Right ventricle myocardium superior (tissue), 1 donor: ENCODE data around the gene INHA. TPM values are rescaled to one million over a fixed set of nuclear protein-coding genes. Genes with fewer than 3 reads are reported as not detected.

Experiments used
- ATAC-seq: fragments of 200-7000 bp; cut with Tn5 transposase; one replicate; pipeline ENCODE4 v1.9.1; 2020; ENCODE audit warnings: mild to moderate bottlenecking; ENCODE audit not compliant: poor library complexity
- DNase-seq: peaks from one replicate; pipeline ENCODE4 v3.0.0-alpha.2; 2020
- intact Hi-C: fragments of 100-400 bp; cut with DNase I; formaldehyde crosslinking; loops from one replicate; pipeline ENCODE4 v1.11.2; 2022
- total RNA-seq: library from RNA; stranded (reverse); fragmentation: NEBNext Ultra II Directional; extraction: Animal tissue kit (Norgen Biotek cat#: 25700); gene quantifications from one replicate; pipeline ENCODE4 v1.2.1, GENCODE V29; 2021
- donor health status: DM: no; HTN: yes; CAD: no; lungs with severe emphysema.

The INHA gene
- total RNA-seq, 1 donor from 2014 or later, result 2.6 TPM

DNA sequence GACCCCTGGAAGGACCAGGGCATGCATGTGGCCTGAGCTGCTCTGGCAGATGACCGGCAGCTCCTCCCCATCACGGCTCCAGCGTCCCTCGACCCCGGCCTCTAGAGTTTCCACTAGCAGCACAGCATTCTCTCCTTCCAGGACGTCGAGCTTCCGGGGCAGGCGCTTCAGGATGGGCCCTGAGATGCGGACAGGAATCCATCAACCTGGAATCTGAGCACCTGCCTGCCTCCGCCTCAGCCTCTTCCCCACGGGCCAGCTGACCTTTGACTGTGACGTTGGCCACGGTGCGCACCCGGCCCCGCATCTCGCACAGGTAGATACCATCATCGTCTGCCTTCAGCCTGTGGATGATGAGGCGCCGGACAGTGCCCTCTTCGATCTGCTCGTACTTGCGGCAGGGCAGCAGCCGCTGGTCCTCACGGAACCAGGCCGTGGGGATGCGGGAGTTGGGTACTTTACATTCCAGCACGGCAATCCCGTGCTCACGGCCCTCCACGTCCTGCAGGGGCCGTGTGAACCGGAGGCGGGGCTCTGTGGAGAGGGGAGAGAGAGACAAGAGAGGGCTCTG lies 4.2 kb upstream of the INHA start:
- ATAC-seq, result no peak
- no peak for DNase-seq
- intact Hi-C loops, result no loop called here

DNA sequence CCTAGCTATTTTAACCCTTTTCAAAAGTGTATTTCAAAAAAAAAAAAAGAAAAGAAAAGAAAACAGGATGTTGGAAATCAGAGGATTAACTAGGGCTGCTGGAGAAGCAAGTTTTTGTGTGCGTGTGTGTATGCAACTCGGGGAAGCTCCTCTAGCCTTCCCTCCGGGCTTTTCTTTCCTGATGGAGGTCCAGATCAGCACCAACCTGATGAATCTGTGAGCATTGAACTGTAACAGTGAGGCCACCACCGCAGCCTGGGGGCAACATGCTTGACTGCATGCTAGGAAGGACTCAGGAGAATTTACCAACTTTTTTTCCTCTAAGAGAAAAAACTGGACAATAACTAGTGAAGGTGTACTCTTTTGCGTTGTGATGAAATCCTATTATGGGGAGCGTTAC lies 3.1 kb upstream of the INHA start:
- intact Hi-C loops, result no loop called here
- ATAC-seq, result no peak
- DNase-seq, result no peak

DNA sequence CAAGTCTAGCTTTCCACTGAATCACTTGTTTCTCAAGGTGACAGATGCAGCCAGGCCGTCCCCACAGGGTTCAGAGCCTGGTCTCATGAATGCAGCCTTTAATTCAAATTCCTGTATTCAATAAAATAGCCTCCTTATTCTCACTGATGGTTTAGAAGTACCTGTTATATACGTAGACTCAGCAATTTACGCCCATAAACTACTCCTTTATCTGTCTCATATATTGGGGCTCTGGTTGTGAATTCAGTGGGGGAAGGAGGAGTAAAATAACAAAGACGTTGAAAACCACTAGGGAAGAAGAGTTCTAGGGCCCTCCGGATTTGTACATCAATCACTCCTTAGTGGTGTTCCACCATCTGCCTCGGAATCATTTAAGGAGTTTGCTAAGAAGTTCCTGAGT lies 2.5 kb upstream of the INHA start:
- no peak for ATAC-seq
- intact Hi-C loops, result no loop called here

DNA sequence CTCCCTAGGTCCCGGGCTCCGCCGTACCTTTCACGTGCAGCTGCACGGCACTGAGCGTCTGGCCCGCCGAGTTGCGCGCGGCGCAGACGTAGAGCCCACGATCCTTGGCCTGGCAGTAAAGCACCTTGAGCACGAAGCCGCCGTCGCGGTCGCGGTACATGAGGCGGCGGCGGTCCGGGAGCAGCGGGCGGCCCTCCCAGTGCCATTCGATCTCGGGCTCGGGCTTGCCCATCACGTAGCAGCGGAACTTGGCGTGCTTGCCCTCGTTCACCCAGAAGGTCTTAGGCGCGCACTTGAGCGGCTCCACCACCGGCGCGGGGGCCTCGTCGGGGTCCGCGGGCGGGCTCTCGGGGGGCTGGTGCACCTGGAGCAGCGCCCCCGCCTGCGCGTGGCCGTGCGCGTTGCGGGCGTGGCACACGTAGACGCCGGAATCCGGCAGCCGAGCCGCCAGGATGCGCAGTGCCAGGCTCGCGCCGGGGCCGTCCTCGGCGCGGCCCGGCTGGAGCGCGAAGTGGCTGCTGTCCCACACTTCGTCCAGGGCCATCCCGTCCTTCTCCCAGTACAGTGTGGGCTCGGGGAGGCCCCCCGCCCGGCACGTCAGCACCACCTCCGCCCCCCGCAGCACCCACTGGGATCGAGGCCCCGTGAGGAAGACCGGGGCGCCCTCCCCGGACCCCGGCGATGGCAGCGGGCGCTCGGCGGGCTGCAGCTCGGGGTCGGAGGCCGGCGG lies 1.8 kb upstream of the INHA start:
- ATAC-seq (peak; percentile 36), DNase-seq (no peak)
- intact Hi-C loops, result no loop called here

More for the DNA sequence above, 2.5 kb upstream of the INHA start:
- no peak for DNase-seq

- intact Hi-C loops, result no loop called here
- DNase-seq, result no peak
- ATAC-seq, result peak; percentile 10
These were observed 1.2 kb upstream of the INHA start for GRCh38 chr2:219570924-219571310.

- intact Hi-C loops, result no loop called here
- peak; percentile 88 for DNase-seq
- ATAC-seq, result peak; percentile 86
These were observed 536 bp upstream of the INHA start, which contains the start of gene OBSL1 for GRCh38 chr2:219571311-219572236. Gene OBSL1, minus strand, starts transcription at chr2:219571539. Its CDS starts 307 bp downstream, at chr2:219571232.

DNA sequence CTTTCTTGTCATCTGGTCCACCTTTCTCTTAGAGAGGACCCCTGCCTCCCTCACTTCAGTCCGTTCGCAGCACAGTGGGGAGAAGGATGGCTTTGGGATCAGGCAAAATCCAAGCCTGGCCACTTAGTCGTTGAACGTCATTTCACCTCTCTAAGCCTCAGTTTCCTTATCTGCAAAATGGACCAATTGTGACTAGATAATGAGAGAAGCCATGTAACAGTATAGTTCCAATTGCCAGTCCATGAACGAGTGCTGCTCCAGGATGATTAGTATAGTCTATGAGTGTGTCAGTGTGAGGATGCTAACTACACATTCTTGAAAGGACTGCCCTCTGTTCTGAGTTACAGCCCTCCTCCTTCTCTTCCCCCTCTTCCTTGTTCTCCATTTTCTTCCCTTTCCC lies 1.1 kb downstream of the INHA start:
- DNase-seq (no peak), ATAC-seq (no peak)
- intact Hi-C loops, result no loop called here

- intact Hi-C loops, result no loop called here
- DNase-seq, result no peak
- ATAC-seq, result no peak
These were observed 2.6 kb downstream of the INHA start for GRCh38 chr2:219574484-219575311.

DNA sequence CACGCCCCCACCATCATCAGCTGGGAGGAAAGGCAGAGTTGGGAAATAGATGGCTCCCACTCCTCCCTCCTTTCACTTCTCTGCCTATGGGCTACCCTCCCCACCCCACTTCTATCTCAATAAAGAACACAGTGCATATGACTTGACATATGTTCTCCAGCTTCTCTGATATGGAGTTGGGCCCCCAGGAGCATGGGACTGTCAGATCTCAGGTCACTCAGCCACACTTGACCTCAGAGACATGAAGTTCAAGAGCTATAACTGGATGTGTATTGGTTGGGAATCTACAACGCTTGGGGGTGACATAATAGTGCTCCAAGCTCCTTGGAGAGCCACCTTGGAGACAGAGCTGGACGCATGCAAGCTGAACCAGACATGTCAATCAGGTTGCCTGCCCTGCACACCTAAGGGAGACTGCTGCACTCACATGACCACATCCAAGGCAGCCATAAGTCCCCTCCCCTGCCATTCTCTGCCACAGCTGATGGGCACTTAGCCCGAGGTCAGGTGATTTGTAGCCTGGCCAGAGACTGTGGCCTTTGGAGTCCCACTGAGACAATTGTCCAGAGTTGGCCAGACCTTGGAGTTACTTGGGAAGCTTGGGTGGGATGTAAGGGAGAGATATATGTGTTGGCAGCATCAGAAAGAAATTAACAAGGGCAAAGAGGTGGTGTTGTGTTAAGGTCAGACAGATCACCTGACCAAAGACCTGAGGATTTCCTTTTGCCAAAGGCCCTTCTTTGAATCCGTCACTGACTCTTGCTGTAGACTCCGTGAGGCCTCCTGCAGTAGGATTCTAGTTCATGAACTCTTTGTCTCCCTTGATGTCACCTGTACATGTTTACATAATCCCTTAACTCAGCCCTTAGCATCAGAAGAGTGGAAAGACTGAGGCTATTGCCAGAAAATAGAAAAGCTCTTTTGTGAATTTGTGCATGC lies 3.7 kb downstream of the INHA start:
- ATAC-seq (no peak), DNase-seq (no peak)
- intact Hi-C loops, result no loop called here

GRCh38 chr2:219576505-219577388 lies 4.6 kb downstream of the INHA start:
- DNase-seq (no peak), ATAC-seq (no peak)
- intact Hi-C loops, result no loop called here

DNA sequence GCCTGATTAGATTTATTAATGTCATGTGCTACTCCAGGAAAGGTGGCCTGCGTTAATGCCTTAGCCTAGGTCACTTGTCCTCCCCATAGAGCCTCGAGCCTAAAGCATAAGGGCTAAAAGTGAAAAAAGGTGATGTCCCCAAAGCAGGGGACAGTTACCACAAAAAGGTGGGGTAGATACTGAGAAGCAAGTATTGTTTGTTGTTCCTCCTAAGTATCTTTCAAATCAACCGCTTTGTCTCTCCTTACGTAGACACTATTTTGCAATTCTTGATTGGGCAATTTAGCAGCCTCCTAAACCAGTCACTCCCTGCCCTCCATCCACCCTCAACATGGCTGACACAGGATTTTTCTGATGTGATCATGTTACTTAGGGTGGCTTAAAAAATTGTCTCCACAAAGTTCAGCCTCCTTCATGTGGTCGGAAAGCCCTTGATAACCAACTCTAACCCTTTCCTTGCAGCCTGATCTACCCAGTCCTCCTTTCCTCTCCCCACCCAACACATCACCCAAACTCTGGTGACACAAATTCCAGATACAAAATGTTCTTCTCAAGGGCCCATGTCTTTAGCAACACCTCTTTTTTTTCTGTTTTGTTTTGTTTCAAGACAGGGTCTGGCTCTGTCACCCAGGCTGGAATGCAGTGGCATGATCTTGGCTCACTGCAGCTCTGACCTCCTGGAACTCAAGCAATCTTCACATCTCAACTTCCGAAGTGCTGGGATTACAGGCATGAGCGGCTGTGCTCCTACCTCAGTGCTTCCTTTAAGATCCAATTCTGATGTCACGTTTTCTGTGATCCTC lies 6.9 kb downstream of the INHA start:
- intact Hi-C loops, result no loop called here
- ATAC-seq (no peak), DNase-seq (no peak)

DNA sequence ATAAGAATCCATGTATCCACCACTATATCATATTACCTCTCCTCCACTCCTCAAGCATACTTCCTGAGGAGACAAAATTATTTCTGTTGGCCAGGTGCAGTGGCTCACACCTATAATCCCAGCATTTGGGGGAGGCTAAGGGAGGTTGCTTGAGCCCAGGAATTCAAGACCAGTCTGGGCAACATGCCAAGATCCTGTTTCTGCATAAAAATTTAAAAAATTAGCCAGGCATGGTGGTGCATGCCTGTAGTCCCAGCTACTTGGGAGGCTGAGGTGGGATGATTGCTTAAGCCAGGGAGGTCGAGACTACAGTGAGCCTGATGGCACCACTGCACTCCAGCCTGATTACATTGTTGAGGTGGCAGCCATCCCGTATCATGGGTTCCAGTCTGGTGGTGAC lies 9.2 kb downstream of the INHA start:
- DNase-seq (no peak), ATAC-seq (no peak)
- intact Hi-C loops, result no loop called here

DNA sequence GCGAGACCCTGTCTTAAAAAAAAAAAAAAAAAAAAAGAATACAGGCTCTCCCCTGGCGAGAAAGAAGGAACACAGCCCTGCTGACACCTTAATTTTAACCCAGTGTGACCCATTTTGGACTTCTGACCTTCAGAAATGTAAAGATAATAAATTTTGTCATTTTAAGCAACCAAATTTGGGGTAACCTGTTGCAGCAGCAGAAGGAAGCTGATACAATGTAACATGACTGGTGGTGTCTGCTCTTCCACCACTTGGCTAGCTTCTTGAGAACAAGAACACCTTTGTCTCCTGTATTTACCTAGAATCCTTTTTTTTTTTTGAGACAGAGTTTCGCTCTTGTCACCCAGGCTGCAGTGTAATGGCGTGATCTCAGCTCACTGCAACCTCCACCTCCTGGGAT lies 19.0 kb downstream of the INHA start:
- ATAC-seq, result no peak
- intact Hi-C loops, result no loop called here
- no peak for DNase-seq

DNA sequence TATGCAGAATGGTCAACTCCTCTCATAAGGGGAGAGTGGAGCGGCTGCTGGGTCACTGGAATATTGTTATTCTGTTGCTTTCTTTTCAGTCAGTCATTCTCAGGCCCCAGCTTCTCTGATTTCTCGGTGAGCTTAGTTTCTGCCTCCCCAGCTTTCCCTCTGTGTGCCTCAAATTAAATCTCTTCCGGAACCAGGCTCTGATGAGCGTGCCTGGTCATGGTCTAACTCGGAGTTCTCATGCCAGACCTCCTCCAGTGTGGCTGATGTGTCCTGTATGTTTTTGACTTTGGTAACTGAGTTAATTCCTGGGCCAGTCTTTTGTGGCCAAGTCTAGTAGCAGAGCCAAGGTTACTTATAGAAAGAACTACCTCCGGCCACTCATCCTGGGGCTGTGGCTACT lies 20.6 kb downstream of the INHA start:
- intact Hi-C loops, result no loop called here
- DNase-seq, result no peak
- ATAC-seq, result no peak

GRCh38 chr2:219593154-219593553 lies 21.0 kb downstream of the INHA start:
- DNase-seq (no peak), ATAC-seq (no peak)
- intact Hi-C loops, result no loop called here

GRCh38 chr2:219595256-219595655 lies 23.1 kb downstream of the INHA start:
- ATAC-seq (no peak), DNase-seq (no peak)
- intact Hi-C loops, result no loop called here
